MCF 10A (cell line): ENCODE measurements around the gene SH3BP5. TPM values are rescaled to one million over a fixed set of nuclear protein-coding genes. Genes with fewer than 3 reads are reported as not detected.

Source experiments
- BruUV-seq: library from RNA; stranded (reverse); fragments of 400-500 nt; replicated peaks from 2 replicates; lab custom pipeline; 2021; lab: Mats Ljungman, UMichigan
- CTCF ChIA-PET: fragments of 300-600 bp; sonication (Branson Sonifier 250); formaldehyde crosslinking; extraction: SDS; loops from one replicate; lab custom pipeline; 2021; ENCODE audit warnings: antibody characterized with exemption, inconsistent platforms; lab: Yijun Ruan, JAX
- POLR2A ChIA-PET: fragments of 300-600, 350-650 bp; sonication (Branson Sonifier 250); formaldehyde crosslinking; extraction: SDS; loops from one replicate; lab custom pipeline; 2020; ENCODE audit warnings: antibody characterized with exemption, inconsistent platforms; lab: Yijun Ruan, JAX
- DNase-seq: peaks from one replicate; pipeline ENCODE4 v3.0.0-alpha.2; 2018; ENCODE audit not compliant: unreplicated experiment
- H3K27ac Mint-ChIP-seq: one replicate; pipeline ENCODE4 v1.8.0; 2022; ENCODE audit warnings: mild to moderate bottlenecking, low read depth, mixed read lengths; ENCODE audit not compliant: unreplicated experiment
- H3K27me3 Mint-ChIP-seq: one replicate; pipeline ENCODE4 v1.8.0; 2022; ENCODE audit warnings: mixed read lengths; ENCODE audit not compliant: insufficient read depth, unreplicated experiment
- H3K36me3 Mint-ChIP-seq: one replicate; pipeline ENCODE4 v1.8.0; 2022; ENCODE audit warnings: mild to moderate bottlenecking, moderate library complexity, mixed read lengths; ENCODE audit not compliant: insufficient read depth, unreplicated experiment
- H3K4me1 Mint-ChIP-seq: one replicate; pipeline ENCODE4 v1.8.0; 2022; ENCODE audit warnings: mixed read lengths; ENCODE audit not compliant: insufficient read depth, unreplicated experiment
- H3K4me3 Mint-ChIP-seq: one replicate; pipeline ENCODE4 v1.8.0; 2022; ENCODE audit warnings: mild to moderate bottlenecking, moderate library complexity, mixed read lengths; ENCODE audit not compliant: unreplicated experiment
- H3K9me3 Mint-ChIP-seq: one replicate; pipeline ENCODE4 v1.8.0; 2022; ENCODE audit warnings: mixed read lengths; ENCODE audit not compliant: unreplicated experiment
- intact Hi-C: fragments of 100-400 bp; cut with micrococcal nuclease; formaldehyde crosslinking; loops from 2 replicates; pipeline ENCODE4 v1.14.1; 2022
- total RNA-seq: library from RNA; stranded (reverse); gene quantifications from 2 replicates; pipeline ENCODE4 v1.2.3, GENCODE V29; 2022
- TF ChIP-seq, protein P1 (sequence below): fragments of 200-600 bp; IDR thresholded peaks from one replicate; pipeline ENCODE4 v1.8.0; 2022; ENCODE audit warnings: antibody characterized with exemption, mild to moderate bottlenecking; ENCODE audit not compliant: unreplicated experiment

SH3BP5 gene
- total RNA-seq, 1 experiment from 2014 or later: 8.8 TPM

DNA sequence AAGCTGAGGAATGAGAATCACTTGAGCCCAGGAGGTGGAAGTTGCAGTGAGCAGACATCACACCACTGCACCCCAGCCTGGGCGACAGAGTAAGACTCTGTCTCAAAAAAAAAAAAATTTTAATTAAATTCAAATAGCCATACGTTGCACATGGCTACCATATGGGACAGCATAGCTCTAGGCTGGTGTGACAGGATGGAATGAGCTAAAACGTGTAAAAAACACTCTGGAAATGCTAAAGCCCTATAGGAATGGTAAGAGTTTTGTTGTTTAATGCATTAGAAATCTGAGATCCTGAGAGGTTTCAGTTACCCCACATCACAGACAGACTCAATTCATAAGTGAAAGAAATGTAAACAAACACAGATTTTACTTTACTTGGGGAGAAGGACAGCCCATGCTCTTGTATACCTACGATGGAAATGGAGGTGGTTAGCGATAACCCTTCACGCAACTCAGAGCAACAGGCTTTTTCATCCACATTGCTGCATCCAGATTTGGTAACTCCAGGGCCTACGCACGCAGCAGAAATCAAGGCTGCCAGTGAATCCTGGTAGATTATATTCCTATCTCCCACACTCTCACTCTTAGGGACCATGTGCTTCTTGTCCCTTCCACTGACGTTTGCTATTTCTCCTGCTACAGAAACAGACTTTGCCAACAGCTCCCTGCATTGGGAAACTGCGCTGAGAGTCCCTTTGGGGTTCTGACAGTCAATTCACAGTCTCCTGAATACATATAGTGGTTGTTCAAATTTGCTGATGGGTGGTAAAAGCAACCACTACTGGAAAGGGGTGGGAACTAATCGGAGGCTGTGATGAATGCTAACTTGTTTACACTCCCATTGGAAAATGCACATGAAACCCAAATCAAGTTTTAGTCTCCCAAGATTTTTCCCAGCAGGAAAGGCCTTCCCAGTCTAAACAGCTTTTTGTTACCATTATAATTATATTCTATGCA is 3.1 kb downstream of the SH3BP5 start:
- DNase-seq: no peak
- TF ChIP-seq, protein P1, sequence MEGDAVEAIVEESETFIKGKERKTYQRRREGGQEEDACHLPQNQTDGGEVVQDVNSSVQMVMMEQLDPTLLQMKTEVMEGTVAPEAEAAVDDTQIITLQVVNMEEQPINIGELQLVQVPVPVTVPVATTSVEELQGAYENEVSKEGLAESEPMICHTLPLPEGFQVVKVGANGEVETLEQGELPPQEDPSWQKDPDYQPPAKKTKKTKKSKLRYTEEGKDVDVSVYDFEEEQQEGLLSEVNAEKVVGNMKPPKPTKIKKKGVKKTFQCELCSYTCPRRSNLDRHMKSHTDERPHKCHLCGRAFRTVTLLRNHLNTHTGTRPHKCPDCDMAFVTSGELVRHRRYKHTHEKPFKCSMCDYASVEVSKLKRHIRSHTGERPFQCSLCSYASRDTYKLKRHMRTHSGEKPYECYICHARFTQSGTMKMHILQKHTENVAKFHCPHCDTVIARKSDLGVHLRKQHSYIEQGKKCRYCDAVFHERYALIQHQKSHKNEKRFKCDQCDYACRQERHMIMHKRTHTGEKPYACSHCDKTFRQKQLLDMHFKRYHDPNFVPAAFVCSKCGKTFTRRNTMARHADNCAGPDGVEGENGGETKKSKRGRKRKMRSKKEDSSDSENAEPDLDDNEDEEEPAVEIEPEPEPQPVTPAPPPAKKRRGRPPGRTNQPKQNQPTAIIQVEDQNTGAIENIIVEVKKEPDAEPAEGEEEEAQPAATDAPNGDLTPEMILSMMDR: no peak
- Mint-ChIP-seq H3K4me1 (peaks cover 8% of the 10 kb centered on the region), H3K4me3 (no peak overlapping the region), H3K27ac (no peak overlapping the region), H3K36me3 (no peaks in the 10 kb centered on the region), H3K27me3 (no peaks in the 10 kb centered on the region), H3K9me3 (no peaks in the 10 kb centered on the region)
- CTCF ChIA-PET: interaction anchor here (0.6 to 7.6 kb wide), 9 partner anchors 8 to 1184 kb away, joined by 3 to 104 read pairs (median 4); no protein-coding TSS in a partner anchor
- POLR2A ChIA-PET: interaction anchor here (0.6 to 6.0 kb wide), 5 partner anchors 9 to 78 kb away, joined by 3 to 74 read pairs (median 4); no protein-coding TSS in a partner anchor
- intact Hi-C loops: no loop called here
- no TSS peak for BruUV-seq

DNA sequence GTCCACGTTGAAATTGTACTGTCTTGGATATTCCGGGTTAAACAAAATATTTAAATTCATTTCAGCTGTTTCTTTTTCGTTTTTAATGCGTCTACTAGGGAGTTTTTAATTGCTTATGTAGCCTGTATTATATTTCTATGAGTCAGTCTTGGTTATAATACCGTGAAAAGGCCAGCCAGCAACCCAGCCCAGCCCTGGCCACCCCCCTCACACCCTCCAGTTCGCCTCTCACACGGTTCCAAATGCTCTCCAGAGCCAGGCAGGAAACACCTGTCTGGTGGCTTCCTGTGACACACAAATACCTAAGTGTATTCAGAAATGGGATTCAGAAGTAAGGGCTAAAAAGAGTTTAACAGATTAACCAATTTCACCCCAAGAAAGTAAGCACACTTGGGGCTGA is 4.4 kb downstream of the SH3BP5 start:
- CTCF ChIA-PET: interaction anchor here (1.1 to 7.6 kb wide), 2 partner anchors 59 to 77 kb away, joined by 4 to 104 read pairs; no protein-coding TSS in a partner anchor
- intact Hi-C loops: no loop called here

DNA sequence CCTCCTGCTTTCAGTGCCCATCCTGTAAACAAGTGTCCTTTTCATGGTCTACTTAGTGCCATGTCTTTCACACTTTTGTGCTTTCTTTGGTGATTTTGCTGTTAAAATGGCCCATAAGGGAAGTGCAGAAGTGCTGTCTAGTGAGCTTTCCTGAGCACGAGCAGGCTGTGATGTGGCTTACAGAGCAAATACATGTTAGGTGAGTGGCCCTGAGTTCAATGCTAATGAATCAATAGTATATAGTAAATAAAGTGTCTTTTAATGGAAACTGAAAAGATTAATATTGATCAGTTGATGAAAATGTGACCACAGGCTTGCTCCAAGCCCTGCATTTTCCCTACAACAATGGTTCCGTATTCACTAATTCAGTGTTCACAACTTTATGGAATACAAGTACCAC is 5.7 kb downstream of the SH3BP5 start:
- no peaks in the 10 kb centered on the region for H3K36me3 Mint-ChIP-seq
- CTCF ChIA-PET: no interaction called here

More for the DNA sequence above, 4.4 kb downstream of the SH3BP5 start:
- no peak for DNase-seq
- BruUV-seq: no TSS peak
- TF ChIP-seq, protein P1: no peak
- peaks cover 8% of the 10 kb centered on the region for H3K4me1 Mint-ChIP-seq
- POLR2A ChIA-PET: no interaction called here
- no peaks in the 10 kb centered on the region for H3K27me3 Mint-ChIP-seq
- H3K4me3 Mint-ChIP-seq: no peak overlapping the region
- H3K27ac Mint-ChIP-seq: no peak overlapping the region
- H3K36me3 Mint-ChIP-seq: no peaks in the 10 kb centered on the region
- no peaks in the 10 kb centered on the region for H3K9me3 Mint-ChIP-seq

DNA sequence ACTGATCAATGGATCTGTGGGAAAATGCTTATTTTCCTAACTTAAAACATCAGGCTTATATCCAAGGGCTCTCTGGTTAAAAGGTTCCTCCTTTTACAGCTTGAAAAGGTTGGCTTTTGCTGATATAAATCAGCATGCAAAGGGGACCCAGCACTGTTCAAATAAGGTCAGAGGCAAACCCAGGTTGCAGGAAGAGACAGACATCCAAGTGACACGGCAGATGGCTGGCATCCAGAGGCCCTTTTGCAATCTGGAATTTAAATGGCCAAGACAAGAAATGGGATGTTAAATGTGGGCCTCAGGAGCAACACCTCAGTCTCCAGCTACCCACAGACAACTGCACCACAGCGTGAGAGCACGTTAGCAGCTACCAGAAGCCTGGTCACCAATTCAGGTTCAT is 6.3 kb downstream of the SH3BP5 start:
- H3K27ac Mint-ChIP-seq: no peak overlapping the region
- peaks cover 8% of the 10 kb centered on the region for H3K4me1 Mint-ChIP-seq
- H3K4me3 Mint-ChIP-seq: no peak overlapping the region

More for the DNA sequence above, 5.7 kb downstream of the SH3BP5 start:
- no peaks in the 10 kb centered on the region for H3K27me3 Mint-ChIP-seq
- no peak for DNase-seq
- TF ChIP-seq, protein P1: no peak
- POLR2A ChIA-PET: no interaction called here
- no TSS peak for BruUV-seq
- intact Hi-C loops: no loop called here
- H3K9me3 Mint-ChIP-seq: no peaks in the 10 kb centered on the region
- H3K27ac Mint-ChIP-seq: no peak overlapping the region
- no peak overlapping the region for H3K4me3 Mint-ChIP-seq
- peaks cover 8% of the 10 kb centered on the region for H3K4me1 Mint-ChIP-seq

More for the DNA sequence above, 6.3 kb downstream of the SH3BP5 start:
- TF ChIP-seq, protein P1: no peak
- Mint-ChIP-seq H3K36me3 (no peaks in the 10 kb centered on the region), H3K9me3 (no peaks in the 10 kb centered on the region), H3K27me3 (no peaks in the 10 kb centered on the region)
- no TSS peak for BruUV-seq
- ChIA-PET POLR2A (no interaction called here), CTCF (interaction anchor here (1.7 kb wide), 1 partner anchor 58 kb away, joined by 12 read pairs; no protein-coding TSS in a partner anchor)
- DNase-seq: no peak
- intact Hi-C loops: no loop called here
